Germinal center (tissue), 1 donor: ENCODE results near the gene TMEM258.

Experiments used
- DNase-seq: peaks from one replicate; pipeline ENCODE4 v3.0.0; 2012; ENCODE audit warnings: mixed read lengths, low spot score

The TMEM258 gene

DNA sequence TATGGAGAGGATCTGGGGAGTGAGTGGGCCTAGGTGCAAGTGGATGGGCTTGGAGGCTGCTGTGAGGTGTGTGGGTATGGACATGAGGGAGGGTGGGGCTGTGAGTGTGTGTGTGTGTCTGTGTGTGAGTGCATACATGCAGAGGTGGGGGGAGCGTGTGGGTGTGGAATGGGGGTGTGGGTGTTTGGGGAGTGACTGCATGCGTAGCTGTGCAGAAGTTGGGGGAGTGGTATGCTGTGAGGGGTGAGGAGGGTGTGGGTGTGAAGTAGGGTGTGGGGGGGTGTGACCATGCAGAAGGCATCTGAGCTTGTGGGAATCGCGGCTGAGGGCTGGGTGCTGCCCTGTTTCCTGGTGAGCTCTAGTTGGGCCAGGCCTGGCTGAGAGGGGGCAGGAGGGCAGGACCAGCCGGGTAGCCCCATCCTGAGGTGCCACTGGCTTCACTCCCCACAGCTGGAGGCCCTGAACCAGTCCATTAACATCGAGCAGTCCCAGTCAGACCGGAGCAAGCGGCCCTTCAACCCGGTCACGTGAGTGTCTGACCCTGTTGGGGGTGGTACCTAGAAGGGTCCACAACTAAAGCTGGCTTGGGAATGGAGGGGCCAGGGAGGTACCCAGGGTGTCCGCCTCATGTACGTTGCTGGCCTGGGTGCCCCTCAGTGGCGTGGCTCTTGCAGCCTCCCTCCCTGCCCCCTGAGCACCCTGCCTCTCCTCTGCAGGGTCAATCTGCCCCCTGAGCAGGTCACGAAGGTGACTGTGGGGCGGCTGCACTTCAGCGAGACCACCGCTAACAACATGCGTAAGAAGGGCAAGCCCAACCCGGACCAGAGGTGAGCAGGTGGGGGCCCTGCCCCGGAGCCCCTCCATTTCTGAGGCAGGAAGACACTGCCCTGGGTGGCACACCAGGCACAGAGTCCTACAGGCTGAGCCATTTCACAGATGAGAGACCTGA is 16.5 kb downstream of the TMEM258 start:
- DNase-seq = no peak

GRCh38 chr11:61775106-61775505 is 17.3 kb downstream of the TMEM258 start:
- no peak for DNase-seq

DNA sequence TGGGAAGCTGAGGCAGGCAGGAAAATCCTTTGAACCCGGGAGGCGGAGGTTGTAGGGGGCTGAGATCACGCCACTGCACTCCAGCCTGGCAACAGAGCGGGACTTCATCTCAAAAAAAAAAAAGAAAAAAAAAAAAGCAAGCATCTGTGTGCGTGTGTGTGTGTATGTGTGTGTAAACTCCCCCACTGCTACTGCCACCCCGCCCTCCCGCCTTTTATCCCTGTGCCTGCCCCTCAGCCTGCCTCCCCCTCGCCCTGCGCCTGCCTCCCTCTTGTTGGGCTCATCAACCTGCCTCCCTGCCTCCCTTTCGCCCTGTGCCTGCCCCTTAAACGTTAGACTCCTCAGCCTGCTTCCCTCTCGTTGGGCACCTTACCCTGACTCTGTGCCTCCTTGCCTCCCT is 18.0 kb downstream of the TMEM258 start:
- DNase-seq = no peak

- DNase-seq = no peak
Measured at GRCh38 chr11:61773809-61774208, 18.6 kb downstream of the TMEM258 start.

DNA sequence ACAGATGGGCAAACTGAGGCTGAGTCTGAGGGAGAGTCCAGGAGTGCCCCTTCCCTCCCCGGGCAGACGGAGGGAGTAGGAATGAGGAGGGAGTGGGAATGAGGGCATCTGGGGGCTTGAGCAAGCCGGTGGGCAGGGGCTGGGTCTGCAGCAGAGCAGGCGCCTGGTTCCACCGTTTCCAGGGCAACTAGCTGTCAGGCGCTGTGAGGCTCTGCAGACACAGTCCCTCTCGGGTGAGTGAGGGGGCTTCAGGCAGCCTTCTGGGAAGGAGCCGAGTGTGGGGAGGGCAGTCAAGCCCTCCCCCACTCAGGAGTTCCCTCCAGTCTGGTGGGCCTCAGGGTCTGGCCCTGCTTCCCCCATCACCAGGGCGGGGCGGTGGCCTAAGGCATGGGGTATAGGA is 19.0 kb downstream of the TMEM258 start:
- no peak for DNase-seq

- DNase-seq = no peak
Measured at GRCh38 chr11:61771985-61772455, 20.4 kb downstream of the TMEM258 start.

- no peak for DNase-seq
Measured at GRCh38 chr11:61771195-61771894, 21.1 kb downstream of the TMEM258 start.

DNA sequence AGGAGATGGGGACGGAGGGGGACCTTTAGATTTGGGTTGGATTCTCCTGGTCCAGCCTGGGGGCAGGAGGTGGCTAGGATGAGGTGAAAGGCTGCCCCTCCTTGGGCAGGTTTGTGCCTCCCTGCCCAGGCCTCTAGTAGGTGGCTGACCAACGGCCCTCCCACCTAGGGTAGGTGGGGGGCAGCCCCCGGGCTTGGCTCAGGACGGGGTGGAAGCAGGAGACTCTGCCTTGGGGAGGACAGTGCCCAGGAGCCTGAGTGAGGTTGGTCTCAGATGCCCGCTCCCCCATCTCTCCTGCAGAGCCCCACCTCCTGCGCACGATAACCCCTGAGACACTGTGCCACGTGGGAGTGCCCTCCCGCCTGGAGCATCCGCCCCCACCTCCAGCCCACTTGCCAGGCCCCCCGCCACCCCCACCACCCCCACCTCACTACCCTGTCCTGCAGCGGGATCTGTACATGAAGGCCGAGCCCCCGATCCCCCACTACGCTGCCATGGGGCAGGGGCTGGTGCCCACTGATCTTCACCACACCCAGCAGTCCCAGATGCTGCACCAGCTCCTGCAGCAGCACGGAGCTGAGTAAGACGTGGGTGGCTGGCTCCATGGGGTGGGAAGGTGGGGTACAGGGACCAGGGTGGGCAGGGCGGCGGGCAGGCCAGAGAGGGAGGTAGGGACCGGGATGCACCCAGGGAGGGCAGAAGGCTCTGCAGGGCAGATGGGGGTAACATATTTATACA is 22.3 kb downstream of the TMEM258 start:
- DNase-seq = no peak

DNA sequence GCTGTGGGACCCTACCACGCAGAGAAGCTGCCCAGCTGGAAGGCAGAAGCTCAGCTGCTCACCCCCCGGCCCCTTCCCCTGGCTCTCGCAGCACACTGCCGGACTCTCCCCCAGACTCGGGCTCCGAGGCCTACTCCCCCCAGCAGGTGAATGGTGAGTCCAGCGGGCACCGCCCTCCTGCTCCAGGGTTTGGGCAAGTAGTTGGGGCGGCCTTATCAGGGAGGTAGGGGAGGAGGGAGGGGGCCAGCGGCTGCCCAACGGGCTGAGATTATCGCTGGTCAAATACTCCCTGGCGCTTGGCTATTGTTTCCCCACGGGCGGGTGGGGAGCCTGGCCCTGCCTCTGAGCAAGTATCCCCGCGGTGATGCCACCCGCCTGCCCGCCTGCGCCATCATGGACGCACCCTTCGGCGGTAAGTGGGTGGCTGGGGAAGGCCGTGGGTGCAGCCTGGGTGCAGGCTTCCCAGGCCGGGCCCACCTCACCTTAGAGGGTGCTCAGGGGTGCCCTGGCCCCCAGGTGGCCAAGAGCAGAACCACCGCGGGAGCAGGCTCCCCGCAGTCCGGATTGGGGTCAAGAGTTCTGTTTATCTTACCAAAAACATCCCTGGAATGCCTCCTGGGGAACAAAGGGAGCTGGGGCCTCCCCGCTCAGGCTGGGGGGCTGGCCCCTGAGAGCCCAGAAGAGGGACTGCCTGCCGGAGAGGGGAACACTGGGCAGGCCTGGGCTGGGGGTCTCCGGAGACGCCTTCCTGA is 23.1 kb downstream of the TMEM258 start:
- no peak for DNase-seq

DNA sequence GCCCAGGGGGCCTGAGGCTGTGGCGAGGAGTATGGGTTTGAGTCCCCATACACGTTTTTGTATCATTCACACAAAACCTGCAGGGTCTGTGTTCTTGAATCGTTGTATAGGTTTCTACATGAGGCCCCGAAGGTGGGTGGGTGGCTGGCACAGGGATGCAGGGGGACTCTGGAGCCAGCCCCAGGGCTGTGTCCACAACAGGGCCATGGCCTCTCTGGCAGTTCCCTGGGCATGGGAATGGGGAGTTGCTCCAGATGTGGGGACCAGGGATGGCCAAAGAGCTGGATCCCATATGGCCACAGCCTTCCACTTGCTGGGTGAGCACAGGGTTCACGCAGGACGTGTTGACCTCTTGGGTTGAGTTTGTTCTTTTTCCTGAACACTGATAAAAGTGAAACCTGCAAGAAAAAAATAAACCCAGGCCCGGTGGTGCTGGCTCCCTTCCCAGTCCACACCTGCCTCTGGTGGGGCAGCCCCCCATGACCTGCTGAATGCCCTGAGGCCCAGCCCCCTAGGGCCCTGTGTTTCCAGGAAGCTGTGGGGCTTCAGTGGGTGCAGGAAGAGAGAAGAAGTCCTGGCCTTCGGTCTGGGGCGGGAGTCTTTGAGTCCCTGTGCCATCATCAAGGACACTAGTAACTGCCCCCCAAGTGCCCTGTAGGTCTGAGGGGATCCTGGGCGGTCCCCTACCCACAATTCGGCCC is 23.9 kb downstream of the TMEM258 start:
- DNase-seq = no peak

- DNase-seq = no peak
Measured at GRCh38 chr11:61766353-61766841, 26.0 kb downstream of the TMEM258 start.

DNA sequence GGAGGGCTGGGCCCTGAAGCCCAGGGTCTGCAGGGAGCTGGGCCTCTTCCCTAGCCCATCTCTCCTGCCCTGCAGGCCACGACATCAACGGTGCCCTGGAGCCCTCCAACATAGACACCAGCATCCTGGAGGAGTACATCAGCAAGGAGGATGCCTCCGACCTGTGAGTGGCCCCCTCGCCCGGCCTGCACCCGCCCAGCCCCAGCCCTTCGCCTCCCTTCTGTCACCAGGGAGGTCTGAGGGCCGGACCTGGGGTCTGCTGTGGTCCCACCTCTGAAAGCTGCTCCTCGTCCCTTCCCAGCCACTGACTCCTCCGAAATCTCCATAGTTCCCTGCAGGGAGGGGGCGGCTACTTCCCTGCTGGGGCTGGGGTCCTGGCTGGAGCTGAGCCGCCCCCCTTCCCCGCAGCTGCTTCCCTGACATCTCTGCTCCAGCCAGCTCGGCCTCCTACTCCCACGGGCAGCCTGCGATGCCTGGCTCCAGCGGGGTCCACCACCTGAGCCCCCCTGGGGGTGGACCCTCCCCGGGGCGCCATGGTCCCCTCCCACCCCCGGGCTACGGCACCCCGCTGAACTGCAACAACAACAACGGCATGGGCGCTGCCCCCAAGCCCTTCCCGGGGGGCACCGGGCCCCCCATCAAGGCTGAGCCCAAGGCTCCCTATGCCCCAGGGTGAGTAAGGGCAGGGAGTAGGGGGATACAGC is 26.7 kb downstream of the TMEM258 start:
- DNase-seq = no peak

DNA sequence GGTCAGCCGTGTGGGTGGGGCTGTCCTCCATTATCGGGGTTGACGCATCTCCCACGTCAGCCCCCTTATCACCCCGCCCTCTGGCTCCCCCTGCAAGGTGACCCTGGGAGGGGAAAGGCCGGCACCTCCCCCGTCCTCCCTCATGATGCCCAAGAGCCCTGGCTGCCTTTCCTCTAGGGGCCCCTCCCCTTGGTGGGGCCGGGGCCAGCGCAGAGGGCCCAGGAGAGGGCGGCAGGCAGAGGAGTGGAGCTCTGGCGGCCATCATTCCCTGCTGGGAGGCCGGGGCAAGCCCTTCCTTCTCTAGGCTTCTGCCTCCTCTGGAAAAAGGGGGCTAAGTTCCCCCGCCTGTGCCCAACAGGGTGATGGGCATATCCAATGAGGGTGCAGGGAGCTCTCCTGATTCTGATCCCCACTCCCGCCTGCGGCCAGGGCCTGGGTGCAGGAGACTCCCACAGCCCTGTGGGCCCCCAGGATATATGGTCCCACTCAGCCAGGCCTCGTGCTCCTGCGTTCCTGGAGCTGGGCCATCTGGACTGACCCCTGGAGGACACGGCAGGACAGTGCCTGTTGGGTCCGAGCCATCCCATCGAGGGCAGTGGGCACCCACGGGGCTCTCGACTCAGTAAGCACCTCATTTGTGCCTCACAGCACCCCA is 27.7 kb downstream of the TMEM258 start:
- no peak for DNase-seq

- DNase-seq = no peak
Measured at GRCh38 chr11:61763930-61764605, 28.3 kb downstream of the TMEM258 start.

- DNase-seq = no peak
Measured at GRCh38 chr11:61762798-61763197, 29.6 kb downstream of the TMEM258 start.

GRCh38 chr11:61762223-61762615 is 30.2 kb downstream of the TMEM258 start:
- DNase-seq = no peak

- no peak for DNase-seq
Measured at GRCh38 chr11:61761440-61762222, 30.8 kb downstream of the TMEM258 start.

- DNase-seq = no peak
Measured at GRCh38 chr11:61760946-61761345, 31.5 kb downstream of the TMEM258 start.
